GM12865 (cell line): Measurements from ENCODE around the gene DOCK8.

ENCODE experiments used
- DNase-seq: peaks from one replicate; pipeline ENCODE4 v3.0.0; 2010; ENCODE audit warnings: low read depth
- H3K4me3 ChIP-seq: 2 replicates; pipeline ENCODE4 v1.5.1; 2011; ENCODE audit warnings: mild to moderate bottlenecking, low read depth, low read length, control low read depth
- TF ChIP-seq, protein P1 (sequence below): IDR thresholded peaks from 2 replicates; pipeline ENCODE4 v1.5.1; 2011; ENCODE audit warnings: low read length, control low read depth, low read depth, inconsistent platforms; ENCODE audit not compliant: insufficient read depth; ENCODE audit errors: missing control alignments

DOCK8 gene

DNA sequence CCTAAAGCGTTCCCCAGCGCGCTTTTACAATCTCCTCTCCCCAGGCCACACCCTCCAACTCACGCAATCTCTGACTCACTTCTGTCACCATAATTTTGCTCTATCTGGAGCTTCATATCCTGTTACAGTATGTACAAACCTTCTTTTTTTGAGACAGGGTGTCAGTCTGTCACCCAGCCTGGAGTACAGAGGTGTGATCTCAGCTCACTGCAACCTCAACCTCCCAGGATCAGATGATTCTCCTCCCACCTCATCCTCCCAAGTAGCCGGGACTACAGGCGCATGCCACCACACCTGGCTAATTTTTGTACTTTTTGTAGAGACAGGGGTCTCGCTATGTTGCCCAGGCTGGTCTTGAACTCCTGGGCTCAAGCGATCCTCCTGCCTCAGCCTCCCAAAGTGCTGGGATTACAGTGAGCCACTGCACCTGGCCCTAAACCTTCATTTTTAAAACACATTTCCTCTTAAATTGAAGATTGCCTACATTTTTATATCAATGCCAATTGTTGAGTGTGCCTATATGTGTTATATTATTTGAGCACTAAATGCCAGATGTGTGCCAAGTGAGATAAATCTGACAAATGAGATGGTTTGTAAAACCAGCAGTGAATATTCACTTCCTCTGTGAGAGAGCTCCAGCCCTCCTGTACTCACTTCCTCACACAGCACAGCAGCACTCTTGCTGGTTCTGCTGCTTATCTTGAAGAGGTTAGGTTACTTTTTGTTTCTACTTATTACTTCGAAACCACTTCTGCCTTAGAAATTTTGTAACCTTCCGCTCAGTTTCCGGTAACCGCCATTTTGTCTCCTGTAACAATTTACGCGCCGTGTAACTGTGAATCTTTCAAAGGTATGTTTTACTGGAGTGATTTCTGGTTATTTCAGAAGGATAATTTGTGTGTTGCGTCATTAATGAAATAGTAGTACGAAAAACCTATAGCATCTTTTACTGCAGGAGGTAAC is 57.9 kb downstream of the DOCK8 start:
- H3K4me3 ChIP-seq, result peak overlapping the region; percentile 88
- TF ChIP-seq, protein P1, sequence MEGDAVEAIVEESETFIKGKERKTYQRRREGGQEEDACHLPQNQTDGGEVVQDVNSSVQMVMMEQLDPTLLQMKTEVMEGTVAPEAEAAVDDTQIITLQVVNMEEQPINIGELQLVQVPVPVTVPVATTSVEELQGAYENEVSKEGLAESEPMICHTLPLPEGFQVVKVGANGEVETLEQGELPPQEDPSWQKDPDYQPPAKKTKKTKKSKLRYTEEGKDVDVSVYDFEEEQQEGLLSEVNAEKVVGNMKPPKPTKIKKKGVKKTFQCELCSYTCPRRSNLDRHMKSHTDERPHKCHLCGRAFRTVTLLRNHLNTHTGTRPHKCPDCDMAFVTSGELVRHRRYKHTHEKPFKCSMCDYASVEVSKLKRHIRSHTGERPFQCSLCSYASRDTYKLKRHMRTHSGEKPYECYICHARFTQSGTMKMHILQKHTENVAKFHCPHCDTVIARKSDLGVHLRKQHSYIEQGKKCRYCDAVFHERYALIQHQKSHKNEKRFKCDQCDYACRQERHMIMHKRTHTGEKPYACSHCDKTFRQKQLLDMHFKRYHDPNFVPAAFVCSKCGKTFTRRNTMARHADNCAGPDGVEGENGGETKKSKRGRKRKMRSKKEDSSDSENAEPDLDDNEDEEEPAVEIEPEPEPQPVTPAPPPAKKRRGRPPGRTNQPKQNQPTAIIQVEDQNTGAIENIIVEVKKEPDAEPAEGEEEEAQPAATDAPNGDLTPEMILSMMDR, result no peak
- DNase-seq, result peak; percentile 95

GRCh38 chr9:274406-274805 is 59.7 kb downstream of the DOCK8 start:
- peak overlapping the region; percentile 88 for H3K4me3 ChIP-seq
- TF ChIP-seq, protein P1, result no peak
- no peak for DNase-seq

- no peak for DNase-seq
- H3K4me3 ChIP-seq, result no peak overlapping the region
- TF ChIP-seq, protein P1, result no peak
Observed at GRCh38 chr9:277601-278295, 63.1 kb downstream of the DOCK8 start.

GRCh38 chr9:278651-279050 is 64.0 kb downstream of the DOCK8 start:
- H3K4me3 ChIP-seq, result no peak overlapping the region
- peak; percentile 53 for DNase-seq
- TF ChIP-seq, protein P1, result no peak

DNA sequence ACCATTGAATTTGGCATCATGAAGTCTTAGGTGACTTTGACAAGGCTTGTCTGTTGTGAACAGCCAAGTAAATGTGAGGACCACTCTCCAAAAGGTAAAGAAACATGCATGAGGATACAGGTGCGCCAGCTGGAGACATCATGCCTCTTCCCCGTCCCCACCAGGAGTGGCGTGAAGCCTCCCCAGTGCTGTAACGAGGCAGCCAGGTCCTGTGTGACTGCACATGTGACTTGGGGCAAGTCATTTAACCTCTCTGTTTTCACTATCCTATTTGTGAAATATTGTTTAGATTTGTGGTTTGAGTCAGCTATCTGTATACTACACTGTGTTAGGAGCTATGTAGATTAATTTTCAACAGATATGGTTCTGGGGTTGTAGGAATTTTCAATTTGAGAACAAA is 65.0 kb downstream of the DOCK8 start:
- H3K4me3 ChIP-seq, result no peak overlapping the region
- TF ChIP-seq, protein P1, result no peak
- no peak for DNase-seq

- no peak for DNase-seq
Observed at GRCh38 chr9:281741-282645, 67.3 kb downstream of the DOCK8 start.

More at GRCh38 chr9:281741-282645, 67.3 kb downstream of the DOCK8 start:
- no peak overlapping the region for H3K4me3 ChIP-seq
- TF ChIP-seq, protein P1, result no peak
